Stimulated activated CD4-positive, alpha-beta T cell treated with anti-CD3 and anti-CD28 coated beads, Interleukin-2, amount 100 ng/mL, for 24 hours (primary cell): ENCODE results near the gene RABL6.

Source experiments
- DNase-seq, 2 donors: peaks; one replicate each; pipeline ENCODE4 v3.0.0-alpha.2; 2020

Gene RABL6

DNA sequence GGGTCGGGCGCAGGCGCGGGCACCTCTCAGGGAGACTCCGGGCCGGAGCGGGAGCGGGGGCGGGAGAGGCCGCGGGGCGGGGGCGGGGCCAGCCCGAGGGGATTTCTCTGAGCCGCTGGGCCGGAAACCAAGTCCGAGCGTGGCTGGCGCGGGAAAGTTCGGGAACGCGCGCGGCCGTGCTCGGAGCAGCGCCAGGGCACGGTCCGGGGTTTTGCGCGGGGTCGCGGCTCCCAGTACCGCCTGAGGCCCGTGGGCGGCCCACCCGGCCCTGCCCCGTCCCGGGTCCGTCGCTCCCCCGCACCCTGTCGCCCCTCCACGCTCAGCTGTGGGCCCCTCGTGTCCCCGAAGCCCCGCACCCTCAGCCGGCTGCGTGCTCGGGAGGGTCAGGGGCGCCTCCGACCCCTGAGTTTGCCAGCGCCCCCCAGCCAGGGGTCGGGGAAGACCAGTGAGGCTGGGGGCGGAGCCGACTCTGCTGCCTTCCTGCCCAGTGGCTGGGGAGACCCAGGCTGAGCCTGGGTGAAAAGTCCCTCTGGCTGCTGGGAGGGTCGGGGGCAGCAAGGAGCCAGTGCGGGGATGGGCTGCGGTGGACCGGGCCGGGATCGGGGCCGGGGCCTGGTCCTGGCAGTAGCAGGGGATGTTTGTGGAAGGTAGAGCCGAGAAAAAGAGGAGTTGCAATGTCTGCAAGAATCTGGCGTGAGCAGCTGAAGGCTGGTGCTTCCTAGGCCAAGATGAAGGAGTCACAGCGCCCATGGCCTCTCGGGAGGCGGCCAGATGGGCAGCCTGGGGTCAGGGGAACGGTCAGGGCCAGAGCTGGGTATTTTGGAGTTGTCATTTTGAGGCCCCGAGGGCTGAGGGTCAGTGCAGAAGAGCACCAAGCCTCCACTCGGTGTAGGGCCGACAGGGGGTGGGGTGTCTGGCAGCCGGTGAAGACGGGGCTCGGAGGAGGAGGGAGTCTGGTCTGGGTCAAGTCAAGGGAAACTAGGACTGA lies 79.2 kb downstream of the RABL6 start:
- peak; percentile 47 to 56 for DNase-seq

DNA sequence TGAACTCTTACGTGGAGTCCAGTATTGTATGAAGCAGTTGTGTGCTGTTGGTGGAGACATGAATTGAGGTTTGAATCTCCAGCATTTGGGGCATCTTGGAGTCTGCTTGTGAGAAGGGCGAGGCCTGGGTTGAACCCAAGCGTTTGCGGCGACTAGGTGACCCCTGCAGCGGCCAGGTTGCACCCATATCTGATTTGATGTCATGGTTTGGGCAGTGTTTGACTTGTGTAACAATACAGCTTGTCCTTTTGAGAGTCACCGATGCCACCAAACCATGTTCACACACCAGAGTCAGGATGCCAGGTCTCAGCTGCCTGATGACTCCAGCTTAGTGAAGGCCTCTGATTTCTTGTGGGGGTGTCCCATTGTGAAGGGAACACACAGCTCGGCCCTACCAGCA lies 80.7 kb downstream of the RABL6 start:
- DNase-seq = no peak

DNA sequence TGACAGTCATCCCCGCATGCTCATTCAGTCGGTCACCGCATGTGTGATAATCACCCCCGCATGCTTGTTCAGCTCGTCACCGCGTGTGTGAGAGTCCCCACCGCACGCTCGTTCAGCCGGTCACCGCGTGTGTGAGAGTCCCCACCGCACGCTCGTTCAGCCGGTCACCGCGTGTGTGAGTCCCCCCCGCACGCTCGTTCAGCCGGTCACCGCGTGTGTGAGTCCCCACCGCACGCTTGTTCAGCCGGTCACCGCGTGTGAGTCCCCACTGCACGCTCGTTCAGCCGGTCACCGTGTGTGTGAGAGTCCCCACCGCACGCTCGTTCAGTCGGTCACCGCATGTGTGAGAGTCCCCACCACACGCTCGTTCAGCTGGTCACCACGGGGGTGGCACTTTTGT lies 82.1 kb downstream of the RABL6 start:
- DNase-seq = no peak

DNA sequence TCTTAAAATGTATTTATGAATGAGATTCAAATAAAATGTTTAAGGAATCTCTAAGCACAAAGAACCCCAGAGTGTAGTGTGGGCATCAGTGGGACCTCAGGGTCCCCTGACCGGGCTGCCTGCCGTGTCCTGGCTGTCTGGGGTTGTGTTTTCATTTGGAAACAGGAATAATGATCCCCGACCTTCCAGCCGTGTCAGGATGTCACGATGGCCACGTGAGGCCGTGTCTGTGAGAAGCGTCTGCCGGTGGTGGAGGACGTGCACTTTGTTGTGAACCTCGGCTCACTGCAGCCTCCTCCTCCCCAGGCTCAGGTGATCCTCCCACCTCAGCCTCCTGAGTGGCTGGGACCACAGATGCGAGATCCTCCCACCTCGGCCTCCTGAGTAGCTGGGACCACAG lies 82.9 kb downstream of the RABL6 start:
- DNase-seq = no peak
